Measurements from ENCODE around the gene TBC1D9. TPM values are rescaled to one million over a fixed set of nuclear protein-coding genes. Genes with fewer than 3 reads are reported as not detected.

Gene TBC1D9
- polyA plus RNA-seq, 1 experiment, result 22.0 TPM

- ChIA-PET CTCF (no interaction called here), POLR2A (no interaction called here)
- H3K27ac ChIP-seq (ENCODE audit: low read depth, low read length), result no peak overlapping the region
- no peaks in the 10 kb centered on the region for H3K9me3 ChIP-seq (ENCODE audit: control insufficient read depth, insufficient read depth, low read length)
- TF ChIP-seq, protein P1, sequence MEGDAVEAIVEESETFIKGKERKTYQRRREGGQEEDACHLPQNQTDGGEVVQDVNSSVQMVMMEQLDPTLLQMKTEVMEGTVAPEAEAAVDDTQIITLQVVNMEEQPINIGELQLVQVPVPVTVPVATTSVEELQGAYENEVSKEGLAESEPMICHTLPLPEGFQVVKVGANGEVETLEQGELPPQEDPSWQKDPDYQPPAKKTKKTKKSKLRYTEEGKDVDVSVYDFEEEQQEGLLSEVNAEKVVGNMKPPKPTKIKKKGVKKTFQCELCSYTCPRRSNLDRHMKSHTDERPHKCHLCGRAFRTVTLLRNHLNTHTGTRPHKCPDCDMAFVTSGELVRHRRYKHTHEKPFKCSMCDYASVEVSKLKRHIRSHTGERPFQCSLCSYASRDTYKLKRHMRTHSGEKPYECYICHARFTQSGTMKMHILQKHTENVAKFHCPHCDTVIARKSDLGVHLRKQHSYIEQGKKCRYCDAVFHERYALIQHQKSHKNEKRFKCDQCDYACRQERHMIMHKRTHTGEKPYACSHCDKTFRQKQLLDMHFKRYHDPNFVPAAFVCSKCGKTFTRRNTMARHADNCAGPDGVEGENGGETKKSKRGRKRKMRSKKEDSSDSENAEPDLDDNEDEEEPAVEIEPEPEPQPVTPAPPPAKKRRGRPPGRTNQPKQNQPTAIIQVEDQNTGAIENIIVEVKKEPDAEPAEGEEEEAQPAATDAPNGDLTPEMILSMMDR (IDR thresholded peaks at IDR 0.05; ENCODE audit: low read depth, low read length), result no peak
- DNase-seq (ENCODE audit: low read depth, low spot score), result no peak
- no peak overlapping the region for H3K4me3 ChIP-seq (ENCODE audit: low read depth, low read length)
- no peaks in the 10 kb centered on the region for H3K27me3 ChIP-seq (ENCODE audit: control insufficient read depth, insufficient read depth, low read length)
Measured at GRCh38 chr4:140720387-140721304, 35.5 kb downstream of the TBC1D9 start.

DNA sequence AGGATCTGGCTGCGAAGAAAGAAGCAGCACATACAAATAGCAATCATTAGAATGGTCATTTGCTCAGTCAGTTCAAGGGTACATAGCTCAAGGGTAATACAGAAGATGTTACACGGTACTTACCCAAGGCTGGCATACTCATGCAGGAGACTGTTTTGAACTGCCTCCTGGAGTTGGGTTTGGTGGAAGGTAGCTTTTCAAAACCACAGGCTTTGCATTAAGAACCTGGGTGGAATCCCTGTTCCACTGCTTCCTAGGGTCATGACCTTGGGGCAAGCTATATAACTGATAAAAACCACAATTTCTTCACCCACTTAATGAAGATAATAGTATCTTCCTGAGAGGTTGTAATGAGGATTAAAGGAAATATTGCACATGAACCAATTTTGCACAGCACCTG, 36.5 kb downstream of the TBC1D9 start:
- POLR2A ChIA-PET, result no interaction called here
- CTCF ChIA-PET, result no interaction called here
- TF ChIP-seq, protein P1 (IDR thresholded peaks at IDR 0.05; ENCODE audit: low read depth, low read length), result no peak
- Histone ChIP-seq H3K27me3 (ENCODE audit: control insufficient read depth, insufficient read depth, low read length) (no peaks in the 10 kb centered on the region), H3K9me3 (ENCODE audit: control insufficient read depth, insufficient read depth, low read length) (no peaks in the 10 kb centered on the region), H3K4me3 (ENCODE audit: low read depth, low read length) (no peak overlapping the region), H3K27ac (ENCODE audit: low read depth, low read length) (no peak overlapping the region)
- DNase-seq (ENCODE audit: low read depth, low spot score), result no peak

GRCh38 chr4:140719022-140719421, 37.2 kb downstream of the TBC1D9 start:
- H3K27me3 ChIP-seq (ENCODE audit: control insufficient read depth, insufficient read depth, low read length), result no peaks in the 10 kb centered on the region
- H3K4me3 ChIP-seq (ENCODE audit: low read depth, low read length), result no peak overlapping the region
- TF ChIP-seq, protein P1 (IDR thresholded peaks at IDR 0.05; ENCODE audit: low read depth, low read length), result no peak
- ChIA-PET CTCF (interaction anchor here (0.7 to 1.1 kb wide), 3 partner anchors 132 to 359 kb away, joined by 3 to 5 read pairs (median 3); no protein-coding TSS in a partner anchor), POLR2A (no interaction called here)
- no peak for DNase-seq (ENCODE audit: low read depth, low spot score)
- no peaks in the 10 kb centered on the region for H3K9me3 ChIP-seq (ENCODE audit: control insufficient read depth, insufficient read depth, low read length)
- H3K27ac ChIP-seq (ENCODE audit: low read depth, low read length), result no peak overlapping the region

GRCh38 chr4:140718241-140718952, 37.8 kb downstream of the TBC1D9 start:
- peak overlapping the region; percentile 21 for H3K27ac ChIP-seq (ENCODE audit: low read depth, low read length)
- POLR2A ChIA-PET, result no interaction called here
- CTCF ChIA-PET, result interaction anchor here (0.6 to 1.1 kb wide), 6 partner anchors 8 to 1115 kb away, joined by 3 to 5 read pairs (median 3); partner anchors contain the start of gene TBC1D9

More at GRCh38 chr4:140718241-140718952, 37.8 kb downstream of the TBC1D9 start:
- no peak overlapping the region for H3K4me3 ChIP-seq (ENCODE audit: low read depth, low read length)
- H3K9me3 ChIP-seq (ENCODE audit: control insufficient read depth, insufficient read depth, low read length), result no peaks in the 10 kb centered on the region
- TF ChIP-seq, protein P1 (IDR thresholded peaks at IDR 0.05; ENCODE audit: low read depth, low read length), result no peak
- no peak for DNase-seq (ENCODE audit: low read depth, low spot score)
- H3K27me3 ChIP-seq (ENCODE audit: control insufficient read depth, insufficient read depth, low read length), result no peaks in the 10 kb centered on the region
